Measurements from ENCODE around the gene RGPD5. TPM values are rescaled to one million over a fixed set of nuclear protein-coding genes. Genes with fewer than 3 reads are reported as not detected.
"Not testable (repeated sequence)": the region's sequence is repeated elsewhere in the genome, so short reads cannot be mapped to it uniquely, and the experiment has no call there.

RGPD5 gene
- polyA plus RNA-seq, 1 donor from 2014 or later, result 22.1 TPM

DNA sequence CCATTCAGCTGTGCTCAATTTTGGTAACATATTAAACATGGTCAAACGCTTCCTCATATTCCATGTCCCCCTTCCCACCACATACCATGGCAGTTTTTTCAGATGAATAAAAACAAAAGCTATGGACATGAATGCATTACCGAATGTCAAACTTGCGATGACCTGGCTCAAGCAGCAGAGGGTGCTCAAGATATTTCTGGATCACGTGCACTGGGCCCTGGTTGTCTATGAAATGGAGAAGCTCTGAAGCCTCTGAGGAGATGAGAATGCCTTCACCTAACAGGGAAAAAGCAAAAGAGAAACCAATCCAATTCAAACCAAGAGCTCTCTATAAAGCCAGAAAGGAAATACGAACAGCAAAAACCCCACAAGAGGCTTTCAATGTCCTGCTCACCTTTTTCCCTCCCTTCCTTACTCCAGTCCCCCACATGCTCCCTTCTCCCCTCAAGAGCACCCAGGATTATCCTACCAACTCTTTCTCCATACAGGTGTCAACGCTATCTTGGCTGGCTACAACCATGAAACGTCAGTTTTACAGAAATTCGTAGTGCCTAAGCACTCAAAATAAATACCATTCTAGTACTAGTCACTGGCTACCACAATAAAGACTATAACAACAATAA, 77.1 kb downstream of the RGPD5 start:
- not testable (repeated sequence) for H3K9me3 ChIP-seq (ENCODE audit: low read length); H4K20me1 ChIP-seq (ENCODE audit: insufficient read depth); H3K9ac ChIP-seq (ENCODE audit: low read length); H3K79me2 ChIP-seq (replicated peaks; ENCODE audit: insufficient read depth, low read length); H3K36me3 ChIP-seq (ENCODE audit: insufficient read depth, low read length); H3F3A ChIP-seq (ENCODE audit: insufficient read depth, low read length, poor library complexity, severe bottlenecking); H3K4me3 ChIP-seq (ENCODE audit: low read length); H3K9me2 ChIP-seq (ENCODE audit: insufficient read depth, low read length); H3K4me2 ChIP-seq (ENCODE audit: low read length); H3K27ac ChIP-seq (ENCODE audit: low read length); H2AFZ ChIP-seq (ENCODE audit: low read depth, low read length); H3K27me3 ChIP-seq (ENCODE audit: insufficient read depth, low read depth, low read length)

DNA sequence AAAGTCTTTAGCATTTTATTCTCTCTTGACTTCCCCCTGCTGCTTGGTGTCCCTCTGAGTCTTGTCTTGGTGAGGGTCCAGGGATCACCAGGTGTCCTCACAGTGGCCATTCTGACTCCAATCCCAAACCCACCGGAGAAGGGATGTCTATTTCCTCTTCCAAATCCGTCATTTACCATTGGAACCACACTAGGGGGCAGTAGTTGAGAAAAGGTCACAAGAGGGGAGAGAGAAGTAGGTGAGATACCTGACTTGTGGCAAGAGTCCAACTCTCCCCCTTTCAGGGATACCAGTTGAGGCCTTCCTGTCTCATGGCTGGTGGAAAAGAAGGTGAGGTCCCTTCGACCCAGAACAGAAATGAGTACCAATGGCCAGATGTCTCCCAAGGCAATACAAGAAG, 82.5 kb downstream of the RGPD5 start:
- H3K9ac ChIP-seq (ENCODE audit: low read length); H3K4me3 ChIP-seq (ENCODE audit: low read length); H3K27me3 ChIP-seq (ENCODE audit: insufficient read depth, low read depth, low read length); H2AFZ ChIP-seq (ENCODE audit: low read depth, low read length); H3K36me3 ChIP-seq (ENCODE audit: insufficient read depth, low read length); H3K27ac ChIP-seq (ENCODE audit: low read length); H3F3A ChIP-seq (ENCODE audit: insufficient read depth, low read length, poor library complexity, severe bottlenecking); H3K4me2 ChIP-seq (ENCODE audit: low read length); H3K79me2 ChIP-seq (replicated peaks; ENCODE audit: insufficient read depth, low read length); H3K9me3 ChIP-seq (ENCODE audit: low read length); H3K9me2 ChIP-seq (ENCODE audit: insufficient read depth, low read length); H4K20me1 ChIP-seq (ENCODE audit: insufficient read depth): not testable (repeated sequence)

DNA sequence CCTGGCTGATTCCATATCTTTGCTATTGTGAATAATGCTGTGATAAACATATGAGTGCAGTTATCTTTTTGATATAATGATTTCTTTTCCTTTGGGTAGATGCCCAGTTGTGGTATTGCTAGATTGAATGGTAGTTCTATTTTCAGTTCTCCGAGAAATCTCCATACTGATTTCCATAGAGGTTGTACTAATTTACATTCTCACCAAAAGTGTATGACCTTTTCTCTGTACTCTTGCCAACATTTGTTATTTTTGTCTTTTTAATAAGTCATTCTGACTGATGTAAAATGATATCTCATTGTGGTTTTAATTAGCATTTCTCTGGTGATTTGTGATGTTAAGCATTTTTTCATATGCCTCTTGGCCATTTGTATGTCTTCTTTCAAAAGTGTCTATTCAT, 88.0 kb downstream of the RGPD5 start:
- H2AFZ ChIP-seq (ENCODE audit: low read depth, low read length); H3K27me3 ChIP-seq (ENCODE audit: insufficient read depth, low read depth, low read length); H3K9ac ChIP-seq (ENCODE audit: low read length); H3K36me3 ChIP-seq (ENCODE audit: insufficient read depth, low read length); H3K79me2 ChIP-seq (replicated peaks; ENCODE audit: insufficient read depth, low read length); H3K9me2 ChIP-seq (ENCODE audit: insufficient read depth, low read length); H3K9me3 ChIP-seq (ENCODE audit: low read length); H3K4me2 ChIP-seq (ENCODE audit: low read length); H3K4me3 ChIP-seq (ENCODE audit: low read length); H4K20me1 ChIP-seq (ENCODE audit: insufficient read depth); H3F3A ChIP-seq (ENCODE audit: insufficient read depth, low read length, poor library complexity, severe bottlenecking); H3K27ac ChIP-seq (ENCODE audit: low read length): not testable (repeated sequence)

DNA sequence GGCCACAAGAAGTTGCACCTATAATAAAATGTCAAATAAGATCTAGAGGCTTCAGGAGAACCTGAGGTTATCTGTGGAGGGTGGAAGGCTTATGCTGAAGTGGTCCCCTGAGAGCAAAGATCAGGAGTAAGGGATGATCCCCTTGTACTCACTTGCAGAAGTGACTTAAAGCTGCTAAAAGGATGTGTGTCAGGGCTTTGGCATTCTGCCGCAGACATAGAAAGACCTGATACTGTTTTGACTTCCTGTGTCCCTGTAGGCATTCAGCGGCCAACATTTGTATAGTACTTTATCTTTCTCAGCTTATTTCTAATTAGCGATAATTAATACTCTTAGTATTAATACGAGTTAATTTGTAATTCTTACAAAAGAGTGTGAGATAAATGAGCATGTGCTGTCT, 94.3 kb downstream of the RGPD5 start:
- not testable (repeated sequence) for H3F3A ChIP-seq (ENCODE audit: insufficient read depth, low read length, poor library complexity, severe bottlenecking); H3K79me2 ChIP-seq (replicated peaks; ENCODE audit: insufficient read depth, low read length); H3K9ac ChIP-seq (ENCODE audit: low read length); H2AFZ ChIP-seq (ENCODE audit: low read depth, low read length); H3K9me3 ChIP-seq (ENCODE audit: low read length); H3K27ac ChIP-seq (ENCODE audit: low read length); H3K36me3 ChIP-seq (ENCODE audit: insufficient read depth, low read length); H3K27me3 ChIP-seq (ENCODE audit: insufficient read depth, low read depth, low read length); H3K9me2 ChIP-seq (ENCODE audit: insufficient read depth, low read length); H3K4me3 ChIP-seq (ENCODE audit: low read length); H4K20me1 ChIP-seq (ENCODE audit: insufficient read depth); H3K4me2 ChIP-seq (ENCODE audit: low read length)

DNA sequence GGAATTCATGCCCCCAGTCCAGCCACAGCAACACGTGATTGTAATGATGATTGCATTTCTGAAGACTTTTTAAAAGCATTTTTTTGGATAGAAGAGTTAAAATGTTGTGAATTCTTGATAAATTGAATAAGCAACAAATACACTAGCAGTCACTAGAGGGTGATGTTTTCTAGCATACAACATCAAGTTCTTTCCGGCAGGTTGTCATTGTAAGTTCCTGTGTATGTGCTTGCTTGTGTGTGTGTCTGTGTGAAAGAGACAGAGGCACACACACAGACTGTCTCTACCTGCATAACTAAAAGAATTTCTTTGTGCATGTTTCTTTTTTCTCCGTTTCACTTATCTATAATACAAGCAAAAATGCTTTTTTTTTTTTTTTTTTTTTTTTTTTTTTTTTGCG, 95.8 kb downstream of the RGPD5 start:
- H3K9me3 ChIP-seq (ENCODE audit: low read length); H3K27me3 ChIP-seq (ENCODE audit: insufficient read depth, low read depth, low read length); H4K20me1 ChIP-seq (ENCODE audit: insufficient read depth); H3K4me3 ChIP-seq (ENCODE audit: low read length); H3K9me2 ChIP-seq (ENCODE audit: insufficient read depth, low read length); H3K79me2 ChIP-seq (replicated peaks; ENCODE audit: insufficient read depth, low read length); H3F3A ChIP-seq (ENCODE audit: insufficient read depth, low read length, poor library complexity, severe bottlenecking); H2AFZ ChIP-seq (ENCODE audit: low read depth, low read length); H3K27ac ChIP-seq (ENCODE audit: low read length); H3K4me2 ChIP-seq (ENCODE audit: low read length); H3K36me3 ChIP-seq (ENCODE audit: insufficient read depth, low read length); H3K9ac ChIP-seq (ENCODE audit: low read length): not testable (repeated sequence)

DNA sequence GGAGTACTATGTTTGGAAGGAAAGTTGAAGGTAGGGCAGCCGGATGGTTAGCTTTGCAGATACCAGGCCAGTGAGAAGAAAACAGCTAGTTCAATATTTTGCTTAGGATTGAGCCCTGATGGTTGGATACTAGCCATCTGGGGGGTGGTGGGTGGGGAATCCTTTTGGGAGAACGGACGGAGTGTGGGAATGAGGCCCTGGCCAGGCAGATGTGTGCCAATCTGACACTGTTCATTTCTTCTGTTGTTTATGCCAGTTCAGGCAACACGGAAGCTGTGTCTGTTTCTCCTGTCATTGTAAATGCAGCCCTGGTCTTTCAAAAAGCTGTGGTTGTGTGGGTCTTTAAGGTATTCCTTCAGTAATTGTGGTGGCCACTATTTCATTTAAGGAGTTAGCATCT, 96.9 kb downstream of the RGPD5 start:
- not testable (repeated sequence) for H3K9ac ChIP-seq (ENCODE audit: low read length); H3K4me2 ChIP-seq (ENCODE audit: low read length); H4K20me1 ChIP-seq (ENCODE audit: insufficient read depth); H3K79me2 ChIP-seq (replicated peaks; ENCODE audit: insufficient read depth, low read length); H2AFZ ChIP-seq (ENCODE audit: low read depth, low read length); H3K27ac ChIP-seq (ENCODE audit: low read length); H3K4me3 ChIP-seq (ENCODE audit: low read length); H3K9me3 ChIP-seq (ENCODE audit: low read length); H3K36me3 ChIP-seq (ENCODE audit: insufficient read depth, low read length); H3K27me3 ChIP-seq (ENCODE audit: insufficient read depth, low read depth, low read length); H3F3A ChIP-seq (ENCODE audit: insufficient read depth, low read length, poor library complexity, severe bottlenecking); H3K9me2 ChIP-seq (ENCODE audit: insufficient read depth, low read length)

DNA sequence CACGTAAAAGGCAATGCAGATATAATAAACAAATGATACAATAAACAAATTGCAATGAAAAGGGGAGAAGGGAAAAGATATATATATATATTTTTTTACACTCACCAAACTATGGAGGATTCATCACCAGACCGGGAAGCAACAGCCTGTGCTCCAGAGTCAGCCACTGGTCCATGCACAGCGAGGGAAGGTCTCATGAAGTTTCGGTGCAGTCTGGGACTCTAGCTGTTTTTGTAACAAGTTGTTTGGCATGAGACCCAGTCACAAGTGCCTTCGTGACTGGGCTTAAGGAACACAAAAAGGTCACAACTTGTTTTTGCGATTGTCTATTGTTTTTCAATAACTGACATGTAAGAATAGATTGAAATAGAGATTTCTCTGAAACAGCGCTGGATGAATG, 99.6 kb downstream of the RGPD5 start:
- H3K9ac ChIP-seq (ENCODE audit: low read length); H3K9me3 ChIP-seq (ENCODE audit: low read length); H3K4me2 ChIP-seq (ENCODE audit: low read length); H3K27me3 ChIP-seq (ENCODE audit: insufficient read depth, low read depth, low read length); H3K9me2 ChIP-seq (ENCODE audit: insufficient read depth, low read length); H3K36me3 ChIP-seq (ENCODE audit: insufficient read depth, low read length); H3K79me2 ChIP-seq (replicated peaks; ENCODE audit: insufficient read depth, low read length); H3K27ac ChIP-seq (ENCODE audit: low read length); H4K20me1 ChIP-seq (ENCODE audit: insufficient read depth); H2AFZ ChIP-seq (ENCODE audit: low read depth, low read length); H3F3A ChIP-seq (ENCODE audit: insufficient read depth, low read length, poor library complexity, severe bottlenecking); H3K4me3 ChIP-seq (ENCODE audit: low read length): not testable (repeated sequence)

DNA sequence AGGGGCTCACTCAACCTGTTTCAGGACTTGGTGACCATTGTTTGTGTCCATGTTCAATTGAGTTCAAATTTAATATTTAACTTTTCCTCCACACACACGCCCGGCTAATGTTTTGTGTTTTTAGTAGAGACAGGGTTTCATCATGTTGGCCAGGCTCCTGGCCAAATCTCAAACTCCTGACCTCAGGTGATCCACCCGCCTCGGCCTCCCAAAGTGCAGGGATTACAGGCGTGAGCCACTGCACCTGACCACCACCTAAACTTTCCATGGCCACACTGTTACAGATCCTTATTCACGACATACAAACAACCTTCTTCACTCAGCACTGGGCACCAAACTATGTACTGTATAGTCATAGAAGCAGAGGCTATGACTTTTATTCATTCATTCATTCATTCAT, 100.0 kb downstream of the RGPD5 start:
- H3K9ac ChIP-seq (ENCODE audit: low read length); H3F3A ChIP-seq (ENCODE audit: insufficient read depth, low read length, poor library complexity, severe bottlenecking); H3K9me3 ChIP-seq (ENCODE audit: low read length); H4K20me1 ChIP-seq (ENCODE audit: insufficient read depth); H3K27me3 ChIP-seq (ENCODE audit: insufficient read depth, low read depth, low read length); H3K27ac ChIP-seq (ENCODE audit: low read length); H3K36me3 ChIP-seq (ENCODE audit: insufficient read depth, low read length); H3K4me2 ChIP-seq (ENCODE audit: low read length); H3K9me2 ChIP-seq (ENCODE audit: insufficient read depth, low read length); H2AFZ ChIP-seq (ENCODE audit: low read depth, low read length); H3K79me2 ChIP-seq (replicated peaks; ENCODE audit: insufficient read depth, low read length); H3K4me3 ChIP-seq (ENCODE audit: low read length): not testable (repeated sequence)

Measured in neural cell (in vitro differentiated cells).